Activated CD8-positive, alpha-beta memory T cell treated with anti-CD3 and anti-CD28 coated beads, Interleukin-2, amount 10 ng/mL, durations not matched to agents 7 days and 5 days (primary cell): Measurements from ENCODE around the gene TRPM7. TPM values are rescaled to one million over a fixed set of nuclear protein-coding genes. Genes with fewer than 3 reads are reported as not detected.
"Not testable (repeated sequence)": the region's sequence is repeated elsewhere in the genome, so short reads cannot be mapped to it uniquely, and the experiment has no call there.

Experiments used
- ATAC-seq: fragments of 150-1000 bp; cut with Tn5 transposase; one replicate; pipeline ENCODE4 v1.10.0; 2021; ENCODE audit warnings: moderate library complexity
- CTCF ChIA-PET: fragments of 350-600 bp; sonication (Branson Sonifier 250); formaldehyde crosslinking; loops from one replicate; lab custom pipeline; 2021; ENCODE audit warnings: antibody characterized with exemption; lab: Charles Lee
- DNase-seq: peaks from one replicate; pipeline ENCODE4 v3.0.0-alpha.2; 2020
- H3K27ac Mint-ChIP-seq: one replicate; pipeline ENCODE4 v1.8.0; 2021; ENCODE audit warnings: mild to moderate bottlenecking, mixed read lengths
- H3K27me3 Mint-ChIP-seq: one replicate; pipeline ENCODE4 v1.8.0; 2021; ENCODE audit warnings: mixed read lengths
- H3K36me3 Mint-ChIP-seq: one replicate; pipeline ENCODE4 v1.8.0; 2021; ENCODE audit warnings: mild to moderate bottlenecking, mixed read lengths
- H3K4me1 Mint-ChIP-seq: one replicate; pipeline ENCODE4 v1.8.0; 2021; ENCODE audit warnings: mixed read lengths
- H3K4me3 Mint-ChIP-seq: one replicate; pipeline ENCODE4 v1.8.0; 2021; ENCODE audit warnings: mild to moderate bottlenecking, moderate library complexity, mixed read lengths
- H3K9me3 Mint-ChIP-seq: one replicate; pipeline ENCODE4 v1.8.0; 2022; ENCODE audit warnings: low read depth, mixed read lengths
- total RNA-seq, 2 experiments: library from RNA; stranded (reverse); gene quantifications; one replicate each; pipeline ENCODE4 v1.2.3, GENCODE V29; 2021

TRPM7 gene
- total RNA-seq, 2 experiments from 2014 or later, result 44.5 to 45.8 TPM

- DNase-seq (no peak), ATAC-seq (no peak)
- CTCF ChIA-PET, result no interaction called here
- Mint-ChIP-seq H3K27ac (no peak overlapping the region), H3K36me3 (peaks cover 35% of the 10 kb centered on the region), H3K4me1 (peaks cover 1% of the 10 kb centered on the region), H3K9me3 (no peaks in the 10 kb centered on the region), H3K27me3 (no peaks in the 10 kb centered on the region), H3K4me3 (no peak overlapping the region)
Measured at GRCh38 chr15:50636146-50636545, 50.5 kb downstream of the TRPM7 start.

GRCh38 chr15:50633653-50634052 lies 52.9 kb downstream of the TRPM7 start:
- peak overlapping the region; percentile 3 for H3K27ac Mint-ChIP-seq
- no peak for ATAC-seq

GRCh38 chr15:50628421-50628820 lies 58.2 kb downstream of the TRPM7 start:
- ATAC-seq (no peak), DNase-seq (no peak)
- H3K4me1 Mint-ChIP-seq, result peaks cover 11% of the 10 kb centered on the region
- peaks cover 26% of the 10 kb centered on the region for H3K36me3 Mint-ChIP-seq
- no peaks in the 10 kb centered on the region for H3K27me3 Mint-ChIP-seq
- no peaks in the 10 kb centered on the region for H3K9me3 Mint-ChIP-seq
- no peak overlapping the region for H3K27ac Mint-ChIP-seq
- no peak overlapping the region for H3K4me3 Mint-ChIP-seq
- CTCF ChIA-PET, result no interaction called here

More at GRCh38 chr15:50633653-50634052, 52.9 kb downstream of the TRPM7 start:
- CTCF ChIA-PET, result interaction anchor here (1.0 kb wide), 1 partner anchor 111 kb away, joined by 3 read pairs; no protein-coding TSS in a partner anchor
- DNase-seq, result no peak
- no peaks in the 10 kb centered on the region for H3K27me3 Mint-ChIP-seq
- H3K4me3 Mint-ChIP-seq, result no peak overlapping the region
- no peaks in the 10 kb centered on the region for H3K9me3 Mint-ChIP-seq
- H3K36me3 Mint-ChIP-seq, result peaks cover 33% of the 10 kb centered on the region
- H3K4me1 Mint-ChIP-seq, result peaks cover 1% of the 10 kb centered on the region

- no peak for DNase-seq
- Mint-ChIP-seq H3K27me3 (no peaks in the 10 kb centered on the region), H3K36me3 (peaks cover 23% of the 10 kb centered on the region), H3K27ac (peak overlapping the region; percentile 52), H3K4me1 (peaks cover 11% of the 10 kb centered on the region), H3K9me3 (no peaks in the 10 kb centered on the region), H3K4me3 (no peak overlapping the region)
- no peak for ATAC-seq
- CTCF ChIA-PET, result interaction anchor here (0.6 kb wide), 1 partner anchor 831 kb away, joined by 3 read pairs; no protein-coding TSS in a partner anchor
Measured at GRCh38 chr15:50627351-50628055, 59.1 kb downstream of the TRPM7 start.

- no peak overlapping the region for H3K4me3 Mint-ChIP-seq
- H3K4me1 Mint-ChIP-seq, result peaks cover 11% of the 10 kb centered on the region
- H3K27me3 Mint-ChIP-seq, result no peaks in the 10 kb centered on the region
- DNase-seq (no peak), ATAC-seq (no peak)
- H3K27ac Mint-ChIP-seq, result no peak overlapping the region
- CTCF ChIA-PET, result interaction anchor here (0.6 kb wide), 1 partner anchor 232 kb away, joined by 4 read pairs; no protein-coding TSS in a partner anchor
- peaks cover 34% of the 10 kb centered on the region for H3K36me3 Mint-ChIP-seq
- H3K9me3 Mint-ChIP-seq, result no peaks in the 10 kb centered on the region
Measured at GRCh38 chr15:50624616-50625168, 61.9 kb downstream of the TRPM7 start.

- not testable (repeated sequence) for H3K9me3 Mint-ChIP-seq, H3K4me1 Mint-ChIP-seq, DNase-seq, H3K27me3 Mint-ChIP-seq, H3K27ac Mint-ChIP-seq, H3K4me3 Mint-ChIP-seq, ATAC-seq
- CTCF ChIA-PET, result interaction anchor here (1.0 to 1.8 kb wide), 5 partner anchors 9 to 162 kb away, joined by 3 to 6 read pairs (median 4); no protein-coding TSS in a partner anchor
- peaks cover 40% of the 10 kb centered on the region for H3K36me3 Mint-ChIP-seq
Measured at GRCh38 chr15:50622361-50622943, 64.1 kb downstream of the TRPM7 start.

- H3K27me3 Mint-ChIP-seq, ATAC-seq, CTCF ChIA-PET, H3K27ac Mint-ChIP-seq, H3K4me3 Mint-ChIP-seq, H3K4me1 Mint-ChIP-seq, DNase-seq, H3K9me3 Mint-ChIP-seq: not testable (repeated sequence)
- peaks cover 35% of the 10 kb centered on the region for H3K36me3 Mint-ChIP-seq
Measured at GRCh38 chr15:50616960-50617359, 69.6 kb downstream of the TRPM7 start.

GRCh38 chr15:50616554-50616953 lies 70.0 kb downstream of the TRPM7 start:
- DNase-seq, H3K9me3 Mint-ChIP-seq, H3K4me3 Mint-ChIP-seq, H3K27ac Mint-ChIP-seq, H3K27me3 Mint-ChIP-seq, H3K4me1 Mint-ChIP-seq, CTCF ChIA-PET, ATAC-seq: not testable (repeated sequence)
- H3K36me3 Mint-ChIP-seq, result peaks cover 35% of the 10 kb centered on the region

- Mint-ChIP-seq H3K4me1 (no peaks in the 10 kb centered on the region), H3K36me3 (peaks cover 34% of the 10 kb centered on the region), H3K9me3 (no peaks in the 10 kb centered on the region), H3K4me3 (no peak overlapping the region), H3K27ac (no peak overlapping the region), H3K27me3 (no peaks in the 10 kb centered on the region)
- no peak for DNase-seq
- CTCF ChIA-PET, result interaction anchor here (1.3 to 1.4 kb wide), 2 partner anchors 9 to 16 kb away, joined by 3 to 5 read pairs; no protein-coding TSS in a partner anchor
- no peak for ATAC-seq
Measured at GRCh38 chr15:50613600-50613999, 73.0 kb downstream of the TRPM7 start.

- Mint-ChIP-seq H3K27me3 (no peaks in the 10 kb centered on the region), H3K9me3 (peaks cover 3% of the 10 kb centered on the region), H3K4me1 (no peaks in the 10 kb centered on the region), H3K36me3 (peaks cover 53% of the 10 kb centered on the region), H3K4me3 (no peak overlapping the region), H3K27ac (peak overlapping the region; percentile 7)
- ATAC-seq (no peak), DNase-seq (no peak)
- CTCF ChIA-PET, result interaction anchor here (0.8 kb wide), 1 partner anchor 16 kb away, joined by 3 read pairs; no protein-coding TSS in a partner anchor
Measured at GRCh38 chr15:50607129-50607528, 79.5 kb downstream of the TRPM7 start.

- H3K36me3 Mint-ChIP-seq, result peaks cover 45% of the 10 kb centered on the region
- H3K4me3 Mint-ChIP-seq, result no peak overlapping the region
- DNase-seq (no peak), ATAC-seq (no peak)
- CTCF ChIA-PET, result interaction anchor here (1.4 kb wide), 1 partner anchor 17 kb away, joined by 4 read pairs; no protein-coding TSS in a partner anchor
- no peaks in the 10 kb centered on the region for H3K27me3 Mint-ChIP-seq
- H3K4me1 Mint-ChIP-seq, result no peaks in the 10 kb centered on the region
- H3K27ac Mint-ChIP-seq, result no peak overlapping the region
- peaks cover 3% of the 10 kb centered on the region for H3K9me3 Mint-ChIP-seq
Measured at GRCh38 chr15:50605462-50605861, 81.1 kb downstream of the TRPM7 start.

GRCh38 chr15:50602028-50602427 lies 84.6 kb downstream of the TRPM7 start:
- CTCF ChIA-PET, result interaction anchor here (0.6 kb wide), 1 partner anchor 119 kb away, joined by 3 read pairs; no protein-coding TSS in a partner anchor
- not testable (repeated sequence) for H3K9me3 Mint-ChIP-seq, ATAC-seq, H3K4me1 Mint-ChIP-seq, H3K27me3 Mint-ChIP-seq, H3K4me3 Mint-ChIP-seq, H3K27ac Mint-ChIP-seq, DNase-seq
- peaks cover 43% of the 10 kb centered on the region for H3K36me3 Mint-ChIP-seq

- no peak overlapping the region for H3K27ac Mint-ChIP-seq
- H3K4me3 Mint-ChIP-seq, result no peak overlapping the region
- H3K4me1 Mint-ChIP-seq, result peaks cover 3% of the 10 kb centered on the region
- DNase-seq, result no peak
- H3K27me3 Mint-ChIP-seq, result no peaks in the 10 kb centered on the region
- peaks cover 35% of the 10 kb centered on the region for H3K36me3 Mint-ChIP-seq
- no peaks in the 10 kb centered on the region for H3K9me3 Mint-ChIP-seq
- ATAC-seq, result no peak
- CTCF ChIA-PET, result no interaction called here
Measured at GRCh38 chr15:50594311-50594710, 92.3 kb downstream of the TRPM7 start.
